Measurements from ENCODE around the gene CHKA.

The CHKA gene

GRCh38 chr11:68041617-68042218, 79.5 kb downstream of the CHKA start:
- peaks cover 12% of the 10 kb centered on the region for H3K4me1 Mint-ChIP-seq
- H3K4me3 Mint-ChIP-seq: peak overlapping the region in 1 of 3 experiments; percentile 32
- no peaks in the 10 kb centered on the region for H3K36me3 Mint-ChIP-seq (ENCODE audit: low read depth)

GRCh38 chr11:68040957-68041591, 80.1 kb downstream of the CHKA start:
- Mint-ChIP-seq H3K36me3 (ENCODE audit: low read depth) (no peaks in the 10 kb centered on the region), H3K27ac (peak overlapping the region in 1 of 3 experiments; percentile 67), H3K27me3 (ENCODE audit: low read depth) (no peaks in the 10 kb centered on the region), H3K4me3 (no peak overlapping the region), H3K4me1 (peaks cover 12% of the 10 kb centered on the region), H3K9me3 (no peaks in the 10 kb centered on the region)
- TF ChIP-seq CTCF (IDR thresholded peaks at IDR 0.05; ENCODE audit: unreplicated experiment in 3 of 3): no peak

More at GRCh38 chr11:68041617-68042218, 79.5 kb downstream of the CHKA start:
- H3K9me3 Mint-ChIP-seq: no peaks in the 10 kb centered on the region
- TF ChIP-seq CTCF (IDR thresholded peaks at IDR 0.05; ENCODE audit: unreplicated experiment in 3 of 3): no peak
- H3K27ac Mint-ChIP-seq: peak overlapping the region in 2 of 3 experiments; percentile 27 to 67
- H3K27me3 Mint-ChIP-seq (ENCODE audit: low read depth): no peaks in the 10 kb centered on the region

GRCh38 chr11:68040101-68040956, 80.9 kb downstream of the CHKA start:
- Mint-ChIP-seq H3K36me3 (ENCODE audit: low read depth) (no peaks in the 10 kb centered on the region), H3K27ac (peak overlapping the region; percentile 69 to 92 (median 85)), H3K27me3 (ENCODE audit: low read depth) (no peaks in the 10 kb centered on the region), H3K4me1 (peaks cover 12% of the 10 kb centered on the region), H3K4me3 (peak overlapping the region; percentile 61 to 83 (median 77)), H3K9me3 (no peaks in the 10 kb centered on the region)
- TF ChIP-seq CTCF (IDR thresholded peaks at IDR 0.05; ENCODE audit: unreplicated experiment in 3 of 3): no peak

- Mint-ChIP-seq H3K36me3 (ENCODE audit: low read depth) (no peaks in the 10 kb centered on the region), H3K9me3 (no peaks in the 10 kb centered on the region), H3K27ac (peak overlapping the region; percentile 69 to 92 (median 85)), H3K4me3 (peak overlapping the region in 2 of 3 experiments; percentile 72 to 76), H3K4me1 (peaks cover 12% of the 10 kb centered on the region), H3K27me3 (ENCODE audit: low read depth) (no peaks in the 10 kb centered on the region)
- no peak for TF ChIP-seq CTCF (IDR thresholded peaks at IDR 0.05; ENCODE audit: unreplicated experiment in 3 of 3)
Measured at GRCh38 chr11:68039526-68040086, 81.6 kb downstream of the CHKA start.

GRCh38 chr11:68038718-68039525, 82.3 kb downstream of the CHKA start, which contains the start of gene TCIRG1:
Gene TCIRG1 (plus strand): TSS chr11:68039025. CDS start chr11:68041272, 2,247 bp downstream.
- peak within 1 kb of the TSS; percentile 69 to 92 (median 85) for H3K27ac Mint-ChIP-seq
- peaks cover 12% of the 10 kb centered on the region for H3K4me1 Mint-ChIP-seq
- peaks cover 1% of the 10 kb centered on the region for H3K36me3 Mint-ChIP-seq (ENCODE audit: low read depth)
- TF ChIP-seq CTCF (IDR thresholded peaks at IDR 0.05; ENCODE audit: unreplicated experiment in 3 of 3): no peak
- H3K9me3 Mint-ChIP-seq: no peaks in the 10 kb centered on the region
- no peaks in the 10 kb centered on the region for H3K27me3 Mint-ChIP-seq (ENCODE audit: low read depth)
- peak within 1 kb of the TSS in 2 of 3 experiments; percentile 72 to 76 for H3K4me3 Mint-ChIP-seq

Measured in nephron (organoid).